Measurements from ENCODE around the gene C12orf42. TPM values are rescaled to one million over a fixed set of nuclear protein-coding genes. Genes with fewer than 3 reads are reported as not detected.

Gene C12orf42
- total and polyA plus RNA-seq, 7 donors = not detected

DNA sequence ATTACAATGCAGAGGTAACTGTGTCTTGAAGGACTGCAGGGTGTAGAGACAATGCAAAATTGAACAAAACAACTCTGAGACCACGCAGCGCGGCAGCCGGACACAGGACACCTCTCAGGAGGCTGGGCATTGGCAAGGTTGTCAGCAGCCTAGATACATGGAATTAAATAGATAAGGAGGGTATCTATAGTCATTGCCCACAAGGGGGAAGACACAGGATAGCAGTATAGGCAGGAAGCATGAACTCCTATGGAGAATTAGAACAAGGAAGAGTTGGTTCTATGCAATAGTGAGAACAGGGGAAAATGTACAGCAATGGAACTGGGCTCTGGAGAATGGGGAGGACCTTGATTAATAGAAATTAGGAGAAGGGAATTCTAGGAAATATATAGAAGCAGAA lies 164.1 kb downstream of the C12orf42 start:
- 93 to 98% (median 96%) methylated on average over 4 of the region's 4 CpGs for WGBS, 3 donors
- ATAC-seq (no peak), DNase-seq (no peak)
- no peak overlapping the region for H3K27ac ChIP-seq
- TF ChIP-seq, protein P1, sequence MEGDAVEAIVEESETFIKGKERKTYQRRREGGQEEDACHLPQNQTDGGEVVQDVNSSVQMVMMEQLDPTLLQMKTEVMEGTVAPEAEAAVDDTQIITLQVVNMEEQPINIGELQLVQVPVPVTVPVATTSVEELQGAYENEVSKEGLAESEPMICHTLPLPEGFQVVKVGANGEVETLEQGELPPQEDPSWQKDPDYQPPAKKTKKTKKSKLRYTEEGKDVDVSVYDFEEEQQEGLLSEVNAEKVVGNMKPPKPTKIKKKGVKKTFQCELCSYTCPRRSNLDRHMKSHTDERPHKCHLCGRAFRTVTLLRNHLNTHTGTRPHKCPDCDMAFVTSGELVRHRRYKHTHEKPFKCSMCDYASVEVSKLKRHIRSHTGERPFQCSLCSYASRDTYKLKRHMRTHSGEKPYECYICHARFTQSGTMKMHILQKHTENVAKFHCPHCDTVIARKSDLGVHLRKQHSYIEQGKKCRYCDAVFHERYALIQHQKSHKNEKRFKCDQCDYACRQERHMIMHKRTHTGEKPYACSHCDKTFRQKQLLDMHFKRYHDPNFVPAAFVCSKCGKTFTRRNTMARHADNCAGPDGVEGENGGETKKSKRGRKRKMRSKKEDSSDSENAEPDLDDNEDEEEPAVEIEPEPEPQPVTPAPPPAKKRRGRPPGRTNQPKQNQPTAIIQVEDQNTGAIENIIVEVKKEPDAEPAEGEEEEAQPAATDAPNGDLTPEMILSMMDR (IDR thresholded peaks at IDR 0.05) = no peak
- no peaks in the 10 kb centered on the region for H3K9me3 ChIP-seq
- intact Hi-C loops (cut with DNase I) = no loop called here
- H3K4me1 ChIP-seq = no peaks in the 10 kb centered on the region
- H3K27me3 ChIP-seq (ENCODE audit: insufficient read depth in 3 of 3, low read length in 2 of 3) = no peaks in the 10 kb centered on the region
- no peak overlapping the region for H3K4me3 ChIP-seq
- no peaks in the 10 kb centered on the region for H3K36me3 ChIP-seq (ENCODE audit: insufficient read depth in 1 of 2, low read depth in 1 of 2)

- no peaks in the 10 kb centered on the region for H3K9me3 ChIP-seq
- ATAC-seq (no peak), DNase-seq (no peak)
- H3K27me3 ChIP-seq (ENCODE audit: insufficient read depth in 3 of 3, low read length in 2 of 3) = no peaks in the 10 kb centered on the region
- H3K4me3 ChIP-seq = no peak overlapping the region
- no peak overlapping the region for H3K27ac ChIP-seq
- TF ChIP-seq, protein P1 (IDR thresholded peaks at IDR 0.05) = no peak
- 92 to 95% (median 92%) methylated on average over 1 of the region's 1 CpG for WGBS, 3 donors
- intact Hi-C loops (cut with DNase I) = no loop called here
- no peaks in the 10 kb centered on the region for H3K36me3 ChIP-seq (ENCODE audit: insufficient read depth in 1 of 2, low read depth in 1 of 2)
- no peaks in the 10 kb centered on the region for H3K4me1 ChIP-seq
These were observed 165.1 kb downstream of the C12orf42 start for GRCh38 chr12:103330672-103331071.

DNA sequence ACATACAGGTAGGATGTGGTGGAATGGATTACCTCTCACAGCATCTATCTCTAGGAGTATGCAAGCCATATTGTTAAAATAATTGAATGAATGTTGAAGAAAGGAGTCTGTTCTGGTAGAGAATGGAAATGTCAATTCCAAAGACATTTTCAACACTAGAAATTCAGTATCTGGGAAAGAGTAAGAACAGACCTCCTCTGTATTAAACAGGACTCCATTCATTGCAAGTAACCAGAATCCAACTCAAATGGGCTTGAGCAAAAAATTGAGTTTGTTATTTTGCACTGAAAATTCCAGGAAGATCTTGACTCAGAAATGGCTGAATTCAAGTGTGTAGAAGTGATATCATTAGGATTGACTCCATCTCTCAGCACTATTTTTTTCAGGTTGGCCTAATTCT lies 168.1 kb downstream of the C12orf42 start:
- intact Hi-C loops (cut with DNase I) = no loop called here
- H3K27me3 ChIP-seq (ENCODE audit: insufficient read depth in 3 of 3, low read length in 2 of 3) = no peaks in the 10 kb centered on the region

DNA sequence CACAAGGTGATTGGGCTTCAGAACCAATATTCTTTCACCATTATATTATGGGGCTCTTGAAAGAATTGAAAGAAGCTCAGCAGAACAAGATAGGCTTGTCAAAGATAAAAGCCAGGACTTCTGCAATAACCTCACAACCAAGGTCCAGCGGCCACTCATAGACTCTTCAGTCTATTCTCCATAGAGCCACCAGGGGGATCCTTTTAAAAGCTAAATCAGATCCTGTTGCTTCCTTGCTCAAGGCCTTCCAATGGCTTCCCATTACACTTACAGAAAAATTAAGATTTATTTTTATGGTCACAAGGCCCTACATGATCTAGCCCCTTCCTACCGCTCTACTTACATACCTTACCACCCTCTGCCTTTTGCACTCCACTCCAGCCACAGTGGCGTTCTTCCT lies 169.6 kb downstream of the C12orf42 start:
- intact Hi-C loops (cut with DNase I) = no loop called here
- Histone ChIP-seq H3K27ac (no peak overlapping the region), H3K4me3 (no peak overlapping the region), H3K36me3 (ENCODE audit: insufficient read depth in 1 of 2, low read depth in 1 of 2) (no peaks in the 10 kb centered on the region), H3K27me3 (ENCODE audit: insufficient read depth in 3 of 3, low read length in 2 of 3) (no peaks in the 10 kb centered on the region), H3K4me1 (no peaks in the 10 kb centered on the region), H3K9me3 (no peaks in the 10 kb centered on the region)
- DNase-seq = no peak
- ATAC-seq = no peak
- 81 to 90% (median 88%) methylated on average over 3 of the region's 3 CpGs for WGBS, 3 donors
- TF ChIP-seq, protein P1 (IDR thresholded peaks at IDR 0.05) = no peak

More for the DNA sequence above, 168.1 kb downstream of the C12orf42 start:
- DNase-seq (no peak), ATAC-seq (no peak)
- H3K4me3 ChIP-seq = no peak overlapping the region
- TF ChIP-seq, protein P1 (IDR thresholded peaks at IDR 0.05) = no peak
- H3K4me1 ChIP-seq = no peaks in the 10 kb centered on the region
- no peak overlapping the region for H3K27ac ChIP-seq
- H3K36me3 ChIP-seq (ENCODE audit: insufficient read depth in 1 of 2, low read depth in 1 of 2) = no peaks in the 10 kb centered on the region
- H3K9me3 ChIP-seq = no peaks in the 10 kb centered on the region

GRCh38 chr12:103318566-103318965 lies 177.2 kb downstream of the C12orf42 start:
- ATAC-seq = no peak
- Histone ChIP-seq H3K36me3 (ENCODE audit: insufficient read depth in 1 of 2, low read depth in 1 of 2) (no peaks in the 10 kb centered on the region), H3K9me3 (no peaks in the 10 kb centered on the region), H3K27me3 (ENCODE audit: insufficient read depth in 3 of 3, low read length in 2 of 3) (no peaks in the 10 kb centered on the region), H3K27ac (no peak overlapping the region), H3K4me3 (no peak overlapping the region), H3K4me1 (no peaks in the 10 kb centered on the region)
- TF ChIP-seq, protein P1 (IDR thresholded peaks at IDR 0.05) = no peak
- WGBS, 3 donors = 52 to 57% (median 56%) methylated on average over 2 of the region's 2 CpGs
- DNase-seq = no peak
- intact Hi-C loops (cut with DNase I) = no loop called here

Data from psoas muscle (tissue), 8 donors.